B cell (primary cell): ENCODE data around the gene KANSL1L.

Experiments used
- EZH2 ChIP-seq: IDR thresholded peaks from 2 replicates; pipeline ENCODE4 v1.6.1; 2012; ENCODE audit warnings: borderline replicate concordance, low read depth, mild to moderate bottlenecking, moderate library complexity, low read length; ENCODE audit not compliant: insufficient read depth, poor library complexity, severe bottlenecking
- TF ChIP-seq, protein P1 (sequence below): fragments of 200-600 bp; IDR thresholded peaks from one replicate; pipeline ENCODE4 v1.8.0; 2022; ENCODE audit warnings: antibody characterized with exemption, mild to moderate bottlenecking

GRCh38 chr2:210203147-210203546 is 31.9 kb upstream of the KANSL1L start:
- TF ChIP-seq, protein P1, sequence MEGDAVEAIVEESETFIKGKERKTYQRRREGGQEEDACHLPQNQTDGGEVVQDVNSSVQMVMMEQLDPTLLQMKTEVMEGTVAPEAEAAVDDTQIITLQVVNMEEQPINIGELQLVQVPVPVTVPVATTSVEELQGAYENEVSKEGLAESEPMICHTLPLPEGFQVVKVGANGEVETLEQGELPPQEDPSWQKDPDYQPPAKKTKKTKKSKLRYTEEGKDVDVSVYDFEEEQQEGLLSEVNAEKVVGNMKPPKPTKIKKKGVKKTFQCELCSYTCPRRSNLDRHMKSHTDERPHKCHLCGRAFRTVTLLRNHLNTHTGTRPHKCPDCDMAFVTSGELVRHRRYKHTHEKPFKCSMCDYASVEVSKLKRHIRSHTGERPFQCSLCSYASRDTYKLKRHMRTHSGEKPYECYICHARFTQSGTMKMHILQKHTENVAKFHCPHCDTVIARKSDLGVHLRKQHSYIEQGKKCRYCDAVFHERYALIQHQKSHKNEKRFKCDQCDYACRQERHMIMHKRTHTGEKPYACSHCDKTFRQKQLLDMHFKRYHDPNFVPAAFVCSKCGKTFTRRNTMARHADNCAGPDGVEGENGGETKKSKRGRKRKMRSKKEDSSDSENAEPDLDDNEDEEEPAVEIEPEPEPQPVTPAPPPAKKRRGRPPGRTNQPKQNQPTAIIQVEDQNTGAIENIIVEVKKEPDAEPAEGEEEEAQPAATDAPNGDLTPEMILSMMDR: no peak
- no peak for TF ChIP-seq EZH2
